GM12878 (cell line): ENCODE data around the gene ULK1. TPM values are rescaled to one million over a fixed set of nuclear protein-coding genes. Genes with fewer than 3 reads are reported as not detected.

Experiments used
- ATAC-seq: fragments of 200-7000 bp; cut with Tn5 transposase; 3 replicates; pipeline ENCODE4 v1.9.1; 2020; ENCODE audit warnings: mild to moderate bottlenecking, moderate library complexity
- BruUV-seq: library from RNA; stranded (reverse); fragments of 400-500 nt; replicated peaks from 2 replicates; lab custom pipeline; 2021; lab: Mats Ljungman, UMichigan
- CTCF ChIA-PET: fragments of 300-600 bp; sonication (Branson Sonifier 250); formaldehyde crosslinking; extraction: SDS; loops from one replicate; lab custom pipeline; 2021; ENCODE audit warnings: inconsistent platforms; lab: Yijun Ruan, JAX
- POLR2A ChIA-PET: fragments of 350-600 bp; formaldehyde crosslinking; extraction: SDS; loops from one replicate; lab custom pipeline; 2021; ENCODE audit warnings: inconsistent platforms; lab: Charles Lee
- RAD21 ChIA-PET: fragments of 300-600 bp; sonication (Branson Sonifier 250); formaldehyde crosslinking; loops from one replicate; lab custom pipeline; 2023; ENCODE audit warnings: antibody characterized with exemption; ENCODE audit not compliant: unreplicated experiment; lab: Charles Lee
- SMC1A ChIA-PET: fragments of 300-600 bp; sonication (Branson Sonifier 250); formaldehyde crosslinking; loops from one replicate; lab custom pipeline; 2023; ENCODE audit not compliant: unreplicated experiment, uncharacterized antibody; lab: Charles Lee
- DNase-seq: peaks from one replicate; pipeline ENCODE4 v3.0.0-alpha.2; 2011; ENCODE audit warnings: low read depth, low spot score
- FAIRE-seq: peaks from 3 replicates; lab custom pipeline; 2011; peaks lifted over from hg19 to GRCh38; lab: Jason Lieb, UNC
- H2AFZ ChIP-seq: 2 replicates; pipeline ENCODE4 v1.6.0; 2011; ENCODE audit warnings: low read depth, low read length, control low read depth; ENCODE audit not compliant: control insufficient read depth
- H3K27ac ChIP-seq: 2 replicates; pipeline ENCODE4 v1.5.1; 2011; ENCODE audit warnings: control low read depth; ENCODE audit not compliant: control insufficient read depth, insufficient read depth
- H3K27me3 ChIP-seq, 2 experiments: replicated peaks in 1 of 2; 2 replicates each; pipeline versions ENCODE4 v1.6.0 to v1.6.1; 2011; ENCODE audit warnings: low read length in 1 of 2; ENCODE audit not compliant: control insufficient read depth in 2 of 2, insufficient read depth in 2 of 2
- H3K36me3 ChIP-seq, 2 experiments: 2 replicates each; pipeline ENCODE4 v1.5.1; 2011; ENCODE audit warnings: low read length in 1 of 2; ENCODE audit not compliant: control insufficient read depth in 2 of 2, insufficient read depth in 2 of 2
- H3K4me1 ChIP-seq: 2 replicates; pipeline ENCODE4 v1.6.1; 2011; ENCODE audit warnings: mild to moderate bottlenecking, low read length, moderate library complexity, mixed read lengths; ENCODE audit not compliant: control insufficient read depth, insufficient read depth
- H3K4me2 ChIP-seq: 2 replicates; pipeline ENCODE4 v1.6.0; 2011; ENCODE audit warnings: control low read depth; ENCODE audit not compliant: control insufficient read depth, insufficient read depth
- H3K4me3 ChIP-seq: fragments of 200-600 bp; sonication (generic); 2 replicates; pipeline ENCODE4 v1.5.1; 2016
- H3K79me2 ChIP-seq: 2 replicates; pipeline ENCODE4 v1.6.0; 2011; ENCODE audit warnings: low read length; ENCODE audit not compliant: control insufficient read depth, insufficient read depth
- H3K9ac ChIP-seq: 2 replicates; pipeline ENCODE4 v1.8.0; 2011; ENCODE audit warnings: low read length, control low read depth, mixed read lengths; ENCODE audit not compliant: control insufficient read depth, insufficient read depth
- H3K9me3 ChIP-seq: replicated peaks from 3 replicates; pipeline ENCODE4 v1.5.1; 2011; ENCODE audit warnings: mild to moderate bottlenecking, low read length; ENCODE audit not compliant: control insufficient read depth, insufficient read depth
- H4K20me1 ChIP-seq: 2 replicates; pipeline ENCODE4 v1.6.0; 2011; ENCODE audit not compliant: control insufficient read depth, insufficient read depth
- BHLHE40 ChIP-seq, 2 experiments: fragments of 450-650 bp in 1 of 2; IDR thresholded peaks; 2 replicates each; pipeline ENCODE4 v1.6.1; 2011 to 2017; ENCODE audit warnings: low read depth in 2 of 2, borderline replicate concordance in 1 of 2, improper control_type of control experiment in 1 of 2, low read length in 1 of 2, mild to moderate bottlenecking in 1 of 2
- CHD4 ChIP-seq: fragments of 200-600 bp; sonication (generic); IDR thresholded peaks from 2 replicates; pipeline ENCODE4 v1.6.1; 2016; ENCODE audit warnings: mild to moderate bottlenecking
- FOXM1 ChIP-seq: IDR thresholded peaks from 2 replicates; pipeline ENCODE4 v1.6.1; 2012; ENCODE audit warnings: low read depth, mild to moderate bottlenecking, inconsistent platforms, low read length, moderate library complexity
- POLR2A ChIP-seq: IDR thresholded peaks from 2 replicates; pipeline ENCODE4 v1.6.1; 2011; ENCODE audit warnings: low read depth, mild to moderate bottlenecking, low read length
- RB1 ChIP-seq: fragments of 450-650 bp; formaldehyde crosslinking; IDR thresholded peaks from 2 replicates; pipeline ENCODE4 v1.6.1; 2017; ENCODE audit warnings: mild to moderate bottlenecking, borderline replicate concordance
- RUNX3 ChIP-seq: IDR thresholded peaks from 2 replicates; pipeline ENCODE4 v1.6.1; 2012; ENCODE audit warnings: low read length, inconsistent platforms
- ZZZ3 ChIP-seq: IDR thresholded peaks from 2 replicates; pipeline ENCODE4 v1.6.1; 2011; ENCODE audit warnings: low read depth; ENCODE audit not compliant: control insufficient read depth, insufficient read length
- WGBS: methylation state at CpG from one replicate; pipeline ENCODE4 v1.1.6; 2016; ENCODE audit warnings: low lambda C conversion rate; ENCODE audit not compliant: insufficient replicate concordance, insufficient coverage; ENCODE audit errors: missing lambda C conversion rate; 5-methylcytosine and 5-hydroxymethylcytosine counted together
- in situ Hi-C: fragments of 300-500 bp; cut with MboI; formaldehyde crosslinking; loops from 9 replicates; pipeline ENCODE4 v1.14.3; 2018; ENCODE audit warnings: mixed read lengths
- intact Hi-C: fragments of 100-400 bp; cut with micrococcal nuclease; formaldehyde crosslinking; loops from one replicate; pipeline ENCODE4 v1.14.2; 2022; ENCODE audit not compliant: unreplicated experiment
- polyA plus RNA-seq, 11 experiments: library from polyadenylated mRNA; depleted of rRNA in 4 of 11; unstranded in 6 of 11; stranded (reverse) in 5 of 11; fragments of >200 nt; fragmentation: Nextera tagmentation in 4 of 11; fragmentation: Illumina TruSeq in 1 of 11; extraction: Ambion mirVana in 4 of 11; extraction: Trizol in 1 of 11; gene quantifications; 1 replicate in 1 of 11; 2 replicates in 10 of 11; pipeline versions ENCODE4 v1.2.1 to v1.2.3, GENCODE V29; 2011 to 2016; ENCODE audit warnings: inconsistent platforms in 2 of 11, missing spikeins in 2 of 11, low read depth in 1 of 11
- total RNA-seq, 4 experiments: library from RNA; depleted of rRNA in 3 of 4; stranded (reverse); fragments of >200 nt in 3 of 4; fragmentation: Illumina TruSeq in 1 of 4; extraction: Trizol in 1 of 4; gene quantifications; 2 replicates each; pipeline versions ENCODE4 v1.2.1 to v1.2.3, GENCODE V29; 2013 to 2021
- TF ChIP-seq, protein P1 (sequence below): fragments of 150-350 bp; IDR thresholded peaks from 2 replicates; pipeline ENCODE4 v1.6.1; 2014; ENCODE audit warnings: mild to moderate bottlenecking, low read depth, low read length
- TF ChIP-seq, protein P2 (sequence below): fragments of 450-650 bp; IDR thresholded peaks from 2 replicates; pipeline ENCODE4 v1.6.1; 2014; ENCODE audit warnings: mild to moderate bottlenecking
- TF ChIP-seq, protein P3 (sequence below): fragments of 450-650 bp; IDR thresholded peaks from 2 replicates; pipeline ENCODE4 v1.6.1; 2018; ENCODE audit warnings: borderline replicate concordance, mild to moderate bottlenecking; ENCODE audit not compliant: partially characterized antibody

The ULK1 gene
- total and polyA plus RNA-seq, 10 of the 15 experiments (the other 5 are each of a cell fraction or from before 2014, with no cell fraction given), result 0.13 to 14.1 (median 1.5) TPM

DNA sequence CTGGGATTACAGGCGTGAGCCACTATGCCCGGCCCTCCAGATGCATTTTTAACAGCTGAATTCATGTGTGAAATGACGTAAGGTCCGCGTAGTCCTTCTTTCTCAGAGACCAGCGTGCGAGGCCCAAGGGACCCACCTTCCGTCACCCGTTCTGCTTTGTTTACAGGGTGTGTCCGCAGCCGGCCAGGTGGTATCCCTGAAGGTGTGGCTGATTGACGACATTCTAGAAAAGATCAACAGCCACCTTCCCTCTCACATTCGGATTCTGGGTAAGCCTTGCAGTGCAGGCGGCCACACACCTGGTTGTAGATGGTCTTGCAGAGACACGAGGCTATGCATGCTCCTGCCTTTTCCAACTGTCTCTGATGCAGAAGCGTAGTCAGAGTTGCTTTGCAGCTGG is 44.6 kb downstream of the ULK1 start:
- Histone ChIP-seq H3K27ac (no peak overlapping the region), H3K27me3 (no peaks in the 10 kb centered on the region), H3K4me3 (no peak overlapping the region), H2AFZ (no peak overlapping the region), H3K79me2 (no peaks in the 10 kb centered on the region), H4K20me1 (0 out of 2 replicates have a peak, but pooled peaks cover under 1% of the 10 kb centered on the region), H3K9ac (no peak overlapping the region)
- in situ Hi-C loops, result no loop called here
- ChIA-PET SMC1A (no interaction called here), POLR2A (interaction anchor here (0.5 kb wide), 1 partner anchor 11 kb away, joined by 4 read pairs; no protein-coding TSS in a partner anchor), RAD21 (no interaction called here)
- FAIRE-seq, result no peak
- BruUV-seq, result no TSS peak
- TF ChIP-seq POLR2A, result peak; percentile 45; the same call in 1 of the 2 replicates
- TF ChIP-seq, protein P1, sequence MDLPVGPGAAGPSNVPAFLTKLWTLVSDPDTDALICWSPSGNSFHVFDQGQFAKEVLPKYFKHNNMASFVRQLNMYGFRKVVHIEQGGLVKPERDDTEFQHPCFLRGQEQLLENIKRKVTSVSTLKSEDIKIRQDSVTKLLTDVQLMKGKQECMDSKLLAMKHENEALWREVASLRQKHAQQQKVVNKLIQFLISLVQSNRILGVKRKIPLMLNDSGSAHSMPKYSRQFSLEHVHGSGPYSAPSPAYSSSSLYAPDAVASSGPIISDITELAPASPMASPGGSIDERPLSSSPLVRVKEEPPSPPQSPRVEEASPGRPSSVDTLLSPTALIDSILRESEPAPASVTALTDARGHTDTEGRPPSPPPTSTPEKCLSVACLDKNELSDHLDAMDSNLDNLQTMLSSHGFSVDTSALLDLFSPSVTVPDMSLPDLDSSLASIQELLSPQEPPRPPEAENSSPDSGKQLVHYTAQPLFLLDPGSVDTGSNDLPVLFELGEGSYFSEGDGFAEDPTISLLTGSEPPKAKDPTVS, result no peak
- TF ChIP-seq, all 136 proteins: peak for 1
- WGBS, result 90% methylated on average over 16 of the region's 16 CpGs
- Histone ChIP-seq H3K4me2 (no peak overlapping the region), H3K4me1 (no peaks in the 10 kb centered on the region), H3K36me3 (peaks cover 8 to 27% of the 10 kb centered on the region in 2 experiments), H3K9me3 (no peaks in the 10 kb centered on the region)
- intact Hi-C loops, result no loop called here
- CTCF ChIA-PET, result no interaction called here
- DNase-seq (no peak), ATAC-seq (no peak)

DNA sequence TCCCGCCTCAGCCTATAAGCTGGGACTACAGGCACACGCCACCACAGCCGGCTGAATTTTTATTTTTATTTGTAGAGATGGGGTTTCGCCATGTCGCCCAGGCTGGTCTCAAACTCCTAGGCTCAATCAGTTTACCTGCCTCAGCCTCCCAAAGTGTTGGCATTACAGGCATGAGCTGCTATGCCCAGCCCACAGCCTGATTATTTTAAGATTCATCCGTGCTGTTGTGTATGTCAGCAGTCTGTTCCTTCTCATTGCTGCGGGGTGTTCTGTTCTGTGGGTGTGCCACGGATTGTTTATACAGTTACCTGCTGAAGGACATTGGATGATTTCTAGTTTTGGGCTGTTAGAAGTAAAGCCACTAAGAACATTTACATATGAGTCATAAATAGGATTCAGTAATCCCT is 45.7 kb downstream of the ULK1 start:
- Histone ChIP-seq H3K4me2 (no peak overlapping the region), H4K20me1 (no peaks in the 10 kb centered on the region), H2AFZ (no peak overlapping the region), H3K79me2 (no peaks in the 10 kb centered on the region), H3K9me3 (no peaks in the 10 kb centered on the region), H3K4me1 (no peaks in the 10 kb centered on the region), H3K27ac (no peak overlapping the region), H3K27me3 (no peaks in the 10 kb centered on the region), H3K36me3 (peaks cover 6 to 24% of the 10 kb centered on the region in 2 experiments), H3K9ac (no peak overlapping the region), H3K4me3 (no peak overlapping the region)
- no peak for DNase-seq
- 95% methylated on average over 8 of the region's 8 CpGs for WGBS
- ChIA-PET POLR2A (no interaction called here), SMC1A (no interaction called here), CTCF (no interaction called here), RAD21 (no interaction called here)
- in situ Hi-C loops (no loop called here), intact Hi-C loops (no loop called here)
- no peak for FAIRE-seq
- ATAC-seq, result no peak
- BruUV-seq, result no TSS peak
- TF ChIP-seq CHD4 (no peak), FOXM1 (no peak), ZZZ3 (no peak), RUNX3 (no peak), RB1 (no peak), BHLHE40 (IDR thresholded peaks at IDR 0.05; ENCODE audit: borderline replicate concordance in 1 of 2, low read depth in 2 of 2, low read length in 1 of 2) (no peak)
- TF ChIP-seq, protein P2, sequence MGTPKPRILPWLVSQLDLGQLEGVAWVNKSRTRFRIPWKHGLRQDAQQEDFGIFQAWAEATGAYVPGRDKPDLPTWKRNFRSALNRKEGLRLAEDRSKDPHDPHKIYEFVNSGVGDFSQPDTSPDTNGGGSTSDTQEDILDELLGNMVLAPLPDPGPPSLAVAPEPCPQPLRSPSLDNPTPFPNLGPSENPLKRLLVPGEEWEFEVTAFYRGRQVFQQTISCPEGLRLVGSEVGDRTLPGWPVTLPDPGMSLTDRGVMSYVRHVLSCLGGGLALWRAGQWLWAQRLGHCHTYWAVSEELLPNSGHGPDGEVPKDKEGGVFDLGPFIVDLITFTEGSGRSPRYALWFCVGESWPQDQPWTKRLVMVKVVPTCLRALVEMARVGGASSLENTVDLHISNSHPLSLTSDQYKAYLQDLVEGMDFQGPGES, result no peak
- TF ChIP-seq, protein P3, sequence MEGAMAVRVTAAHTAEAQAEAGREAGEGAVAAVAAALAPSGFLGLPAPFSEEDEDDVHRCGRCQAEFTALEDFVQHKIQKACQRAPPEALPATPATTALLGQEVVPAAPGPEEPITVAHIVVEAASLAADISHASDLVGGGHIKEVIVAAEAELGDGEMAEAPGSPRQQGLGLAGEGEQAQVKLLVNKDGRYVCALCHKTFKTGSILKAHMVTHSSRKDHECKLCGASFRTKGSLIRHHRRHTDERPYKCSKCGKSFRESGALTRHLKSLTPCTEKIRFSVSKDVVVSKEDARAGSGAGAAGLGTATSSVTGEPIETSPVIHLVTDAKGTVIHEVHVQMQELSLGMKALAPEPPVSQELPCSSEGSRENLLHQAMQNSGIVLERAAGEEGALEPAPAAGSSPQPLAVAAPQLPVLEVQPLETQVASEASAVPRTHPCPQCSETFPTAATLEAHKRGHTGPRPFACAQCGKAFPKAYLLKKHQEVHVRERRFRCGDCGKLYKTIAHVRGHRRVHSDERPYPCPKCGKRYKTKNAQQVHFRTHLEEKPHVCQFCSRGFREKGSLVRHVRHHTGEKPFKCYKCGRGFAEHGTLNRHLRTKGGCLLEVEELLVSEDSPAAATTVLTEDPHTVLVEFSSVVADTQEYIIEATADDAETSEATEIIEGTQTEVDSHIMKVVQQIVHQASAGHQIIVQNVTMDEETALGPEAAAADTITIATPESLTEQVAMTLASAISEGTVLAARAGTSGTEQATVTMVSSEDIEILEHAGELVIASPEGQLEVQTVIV, result no peak
